Dermis microvascular lymphatic vessel endothelial cell (primary cell): Measurements from ENCODE around the gene INIP. TPM values are rescaled to one million over a fixed set of nuclear protein-coding genes. Genes with fewer than 3 reads are reported as not detected.

ENCODE experiments used
- DNase-seq, 2 donors: peaks; one replicate each; pipeline versions ENCODE4 v3.0.0 to v3.0.0-alpha.2; 2010; ENCODE audit warnings: low read depth in 2 of 2
- total RNA-seq: library from RNA; depleted of rRNA; stranded (reverse); fragments of >200 nt; gene quantifications from 2 replicates; pipeline ENCODE4 v1.2.1, GENCODE V29; 2014

Gene INIP, protein sequence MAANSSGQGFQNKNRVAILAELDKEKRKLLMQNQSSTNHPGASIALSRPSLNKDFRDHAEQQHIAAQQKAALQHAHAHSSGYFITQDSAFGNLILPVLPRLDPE
- total RNA-seq = 16.3 and 18.3 TPM in 2 replicates

DNA sequence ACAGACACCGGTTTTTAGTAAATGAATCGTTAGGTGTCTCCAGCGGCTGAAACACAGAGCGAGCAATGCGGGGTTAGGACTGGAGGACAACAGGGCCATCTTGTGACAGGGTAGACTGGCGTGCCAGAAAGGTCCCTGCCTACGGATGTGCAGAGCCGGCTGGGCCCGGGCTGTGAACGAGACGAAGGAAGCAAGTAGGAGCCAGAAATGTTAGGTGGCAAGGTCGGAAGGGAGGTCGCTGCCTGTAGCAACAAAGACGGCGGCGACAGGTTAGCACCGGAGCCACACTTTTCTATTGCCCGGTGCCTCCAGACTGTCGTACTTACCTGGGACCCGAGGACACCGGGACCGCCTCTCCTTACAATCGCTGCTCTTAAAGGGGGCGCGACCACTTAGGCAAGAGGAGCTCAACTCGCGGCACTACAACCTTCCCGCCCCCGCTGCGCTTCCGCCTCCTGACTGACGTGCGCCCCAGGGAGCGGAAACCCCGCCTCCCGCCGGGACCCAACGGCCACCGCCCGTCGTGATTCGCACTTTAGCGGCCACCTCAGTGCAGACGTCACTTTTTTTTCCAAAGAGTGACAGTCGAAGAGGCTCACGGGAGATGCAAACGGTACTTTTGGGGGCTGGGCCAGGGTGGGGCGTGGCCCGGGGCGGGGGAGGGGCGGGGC lies at the start of gene INIP:
Gene INIP, minus strand, starts transcription at position 457 of the 671 bp plus-strand sequence. CDS start 1,632 bp downstream, outside the sequence.
- DNase-seq = peak; percentile 93 to 97

DNA sequence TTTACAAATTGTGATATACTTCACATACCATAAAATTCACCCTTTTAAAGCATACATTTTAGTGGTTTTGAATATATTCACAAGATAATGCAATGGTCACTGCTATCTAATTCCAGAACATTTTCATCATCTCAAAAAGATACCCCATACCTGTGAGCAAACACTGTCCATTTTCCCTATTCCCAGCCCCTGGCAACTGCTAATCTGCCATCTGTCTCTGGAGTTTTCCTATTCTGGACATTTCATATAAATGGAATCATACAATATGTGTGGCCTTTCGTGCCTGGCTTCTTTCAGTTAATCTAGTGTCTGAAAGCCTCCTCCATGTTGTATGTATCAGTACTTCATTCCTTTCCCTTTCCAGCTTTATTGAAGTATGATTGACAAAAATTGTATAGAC lies 47.4 kb upstream of the INIP start:
- DNase-seq = no peak

- DNase-seq = no peak
Observed at GRCh38 chr9:112764837-112765236, 46.9 kb upstream of the INIP start.

GRCh38 chr9:112764344-112764743 lies 46.4 kb upstream of the INIP start:
- no peak for DNase-seq

DNA sequence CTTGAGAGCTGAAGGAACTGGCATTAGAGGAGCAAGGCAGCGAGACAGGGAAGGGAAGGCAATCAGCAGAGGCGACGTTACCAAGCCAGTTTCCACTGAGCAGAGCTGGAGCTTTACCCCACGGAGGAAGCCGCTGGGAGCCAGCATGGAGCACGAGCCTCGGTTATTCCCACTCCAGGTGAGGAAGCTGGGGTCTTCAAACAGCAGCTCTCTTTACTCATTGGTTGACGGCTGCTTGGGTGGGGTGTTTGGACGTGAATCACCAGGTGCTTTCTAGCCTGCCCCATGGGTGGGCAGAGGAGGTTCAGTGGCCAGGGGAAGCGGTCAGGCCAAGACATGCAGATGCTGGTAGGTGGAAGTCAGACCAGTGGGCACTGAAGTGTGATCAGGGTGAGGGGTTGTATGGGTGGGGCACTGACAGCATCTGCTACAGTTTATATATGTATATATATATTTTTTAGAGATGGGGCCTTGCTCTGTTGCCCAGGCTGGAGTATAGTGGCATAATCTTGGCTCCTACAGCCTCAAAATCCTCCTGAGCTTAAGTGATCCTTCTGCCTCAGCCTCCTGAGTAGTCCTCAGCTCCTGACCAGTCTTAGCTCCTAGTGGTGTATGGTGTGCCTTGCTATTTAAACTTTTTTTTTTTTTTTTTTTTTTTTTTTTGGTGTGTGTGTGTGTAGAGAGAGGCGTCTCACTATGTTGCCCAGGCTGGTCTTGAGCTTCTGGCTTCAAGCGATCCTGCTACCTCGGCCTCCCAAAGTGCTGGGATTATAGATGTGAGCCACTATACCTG lies 45.0 kb upstream of the INIP start:
- DNase-seq = no peak

DNA sequence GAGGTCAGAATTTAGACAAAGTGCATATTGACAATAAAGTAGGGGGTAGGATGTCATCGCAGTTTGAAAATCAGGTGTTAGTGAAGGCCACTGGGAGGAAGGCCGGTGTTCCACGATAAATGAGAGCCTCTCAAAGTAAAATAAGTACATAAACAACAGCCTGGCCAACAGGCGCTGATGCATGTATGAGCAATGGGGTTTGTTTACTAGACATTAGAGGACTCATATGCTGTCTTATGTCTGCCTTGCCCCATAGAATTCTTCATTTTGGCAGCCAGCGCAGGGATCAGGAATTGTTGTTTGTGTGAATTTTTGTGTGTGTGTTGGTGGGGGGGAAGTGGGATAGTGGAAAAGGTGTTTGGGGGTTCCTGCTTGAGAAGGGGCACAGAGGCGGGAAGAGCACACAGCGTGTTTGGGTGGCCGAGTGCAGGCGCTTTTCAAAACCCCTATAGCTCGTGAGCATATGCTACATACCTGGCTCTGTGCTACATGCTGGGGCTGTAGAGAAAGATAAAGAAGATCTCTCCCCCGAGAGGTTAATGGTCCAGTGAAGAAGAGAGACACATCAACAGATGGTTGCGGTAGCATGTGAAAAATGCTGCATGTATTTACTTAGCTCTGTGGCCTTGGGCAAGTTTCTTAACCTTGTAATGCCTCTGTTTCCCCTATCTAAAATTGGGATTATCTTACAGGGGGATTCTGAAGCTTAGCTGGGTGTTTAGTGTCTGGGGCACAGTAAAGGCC lies 44.2 kb upstream of the INIP start:
- no peak for DNase-seq

GRCh38 chr9:112760821-112761220 lies 42.9 kb upstream of the INIP start:
- DNase-seq = no peak

- DNase-seq = no peak
Observed at GRCh38 chr9:112757940-112758339, 40.0 kb upstream of the INIP start.

GRCh38 chr9:112757282-112757883 lies 39.5 kb upstream of the INIP start:
- DNase-seq = no peak

DNA sequence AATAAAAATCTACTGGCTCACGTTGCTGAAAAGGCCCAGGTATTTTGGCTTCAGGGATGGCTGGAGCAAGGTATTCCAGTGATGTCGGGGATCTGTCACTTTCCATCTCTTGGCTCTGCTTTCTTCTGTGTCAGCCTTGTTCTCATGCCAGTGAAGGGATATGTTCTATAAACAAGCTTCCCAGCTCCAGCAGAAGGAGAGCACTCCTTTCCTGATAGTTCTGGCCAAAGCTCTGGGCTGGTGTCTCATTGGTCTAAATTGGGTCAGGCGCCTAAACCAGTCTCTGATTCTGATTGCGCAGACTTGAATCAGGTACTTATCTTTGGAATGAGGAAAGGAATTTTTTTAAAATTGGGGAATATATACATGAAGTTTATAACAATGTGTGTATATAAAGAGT lies 37.8 kb upstream of the INIP start:
- DNase-seq = no peak

GRCh38 chr9:112755016-112755427 lies 37.1 kb upstream of the INIP start:
- no peak for DNase-seq

DNA sequence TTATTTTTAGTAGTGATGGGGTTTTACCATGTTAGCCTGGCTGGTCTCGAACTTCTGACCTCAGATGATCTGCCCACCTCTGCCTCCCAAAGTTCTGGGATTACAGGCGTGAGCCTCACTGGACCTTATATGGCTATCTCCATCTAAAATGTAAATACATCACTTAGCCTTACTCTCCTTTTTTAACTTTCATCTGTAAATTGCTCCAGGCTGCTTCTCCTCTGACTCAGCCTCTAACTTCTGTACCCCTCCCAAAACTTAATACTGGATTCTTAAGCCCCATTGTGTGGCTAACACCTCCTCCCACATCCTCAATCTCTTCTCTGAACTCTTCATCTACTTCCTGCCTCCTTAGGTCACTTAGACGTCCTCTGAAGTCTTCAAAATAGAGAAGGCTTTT lies 36.7 kb upstream of the INIP start:
- no peak for DNase-seq

- no peak for DNase-seq
Observed at GRCh38 chr9:112753725-112754124, 35.8 kb upstream of the INIP start.

DNA sequence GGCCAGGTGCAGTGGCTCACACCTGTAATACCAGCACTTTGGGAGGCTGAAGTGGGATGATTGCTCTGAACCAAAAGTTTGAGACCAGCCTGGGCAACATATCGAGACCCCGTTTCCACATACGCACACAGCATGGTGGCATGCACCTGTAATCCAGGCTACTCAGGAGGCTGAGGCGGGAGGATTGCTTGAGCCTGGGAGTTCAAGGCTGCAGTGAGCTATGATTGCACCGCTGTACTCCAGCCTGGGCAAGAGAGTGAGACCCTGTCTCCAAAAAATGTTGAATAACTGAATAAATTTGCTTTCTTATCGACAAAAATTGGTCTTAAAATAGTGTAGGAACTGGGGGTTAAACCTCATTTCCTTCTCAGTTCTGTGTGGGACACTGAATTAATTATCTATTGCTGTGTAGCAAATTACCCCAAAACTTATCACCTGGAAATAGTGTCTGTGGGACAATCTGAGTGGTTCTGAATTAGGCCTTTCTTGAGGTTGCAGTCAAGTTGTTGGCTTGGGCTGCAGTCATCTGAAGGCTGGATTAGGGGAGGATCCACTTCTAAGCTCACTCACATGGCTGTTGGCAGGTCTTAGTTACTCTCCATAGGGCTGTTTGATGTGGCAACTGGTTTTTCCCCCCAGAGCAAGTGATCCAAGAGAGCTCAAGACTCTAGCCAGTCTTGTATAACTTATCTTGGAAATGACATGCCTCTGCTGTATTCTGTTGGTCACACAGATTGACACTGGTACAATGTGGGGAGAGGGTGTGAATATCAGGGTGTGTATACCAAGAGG lies 34.6 kb upstream of the INIP start:
- DNase-seq = no peak

DNA sequence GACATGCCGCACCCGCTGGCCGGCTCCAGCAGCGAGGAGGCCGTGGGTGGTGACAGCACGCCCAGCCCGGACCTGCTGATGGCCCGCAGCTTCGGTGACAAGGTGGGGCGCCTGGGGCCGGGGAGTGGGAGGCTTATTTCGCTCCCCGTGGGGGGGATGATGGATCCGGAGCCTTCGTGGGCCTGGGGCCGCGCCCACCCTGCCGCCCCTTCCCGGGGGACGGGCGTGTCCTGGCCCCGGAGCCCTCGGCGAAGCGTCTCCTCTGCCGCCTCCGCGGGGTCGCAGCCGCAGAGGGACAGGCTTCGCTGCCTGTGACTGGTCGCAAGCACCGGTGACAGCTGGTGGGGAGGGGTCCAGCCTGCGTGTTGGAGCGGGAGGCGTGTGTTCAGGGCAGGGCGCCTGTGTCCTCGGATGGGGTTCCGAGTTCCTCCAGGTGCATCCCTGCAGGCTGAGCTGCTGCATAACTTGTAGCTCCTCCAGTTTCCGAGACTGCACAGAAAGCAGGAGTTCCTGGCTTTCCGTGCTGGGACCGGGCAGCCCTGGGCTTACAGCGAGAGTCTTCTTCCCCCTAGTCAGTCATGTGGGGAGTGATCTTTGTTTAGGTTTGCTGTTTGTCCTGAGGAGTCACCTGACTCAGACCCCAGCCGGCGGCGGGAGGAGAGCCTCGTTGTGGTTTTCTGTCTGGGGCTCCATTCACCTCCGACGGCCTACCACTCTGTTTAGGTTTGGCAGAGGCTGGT lies 33.3 kb upstream of the INIP start:
- peak; percentile 5 to 57 for DNase-seq

DNA sequence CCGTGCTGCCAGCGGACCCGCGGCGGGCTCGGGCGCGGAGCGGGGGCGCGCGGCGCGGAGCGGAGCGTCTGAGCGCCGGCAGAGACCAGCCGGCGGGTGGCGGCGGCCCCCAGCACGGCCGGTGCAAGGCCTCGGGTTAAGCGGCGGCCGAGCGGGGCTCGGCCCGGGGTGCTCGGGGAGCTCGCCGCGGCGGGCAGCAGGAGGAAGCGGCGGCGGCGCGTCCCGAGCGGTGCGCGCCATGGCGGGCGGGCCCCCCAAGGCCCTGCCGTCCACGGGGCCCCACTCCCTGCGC lies 32.8 kb upstream of the INIP start:
- no peak for DNase-seq

DNA sequence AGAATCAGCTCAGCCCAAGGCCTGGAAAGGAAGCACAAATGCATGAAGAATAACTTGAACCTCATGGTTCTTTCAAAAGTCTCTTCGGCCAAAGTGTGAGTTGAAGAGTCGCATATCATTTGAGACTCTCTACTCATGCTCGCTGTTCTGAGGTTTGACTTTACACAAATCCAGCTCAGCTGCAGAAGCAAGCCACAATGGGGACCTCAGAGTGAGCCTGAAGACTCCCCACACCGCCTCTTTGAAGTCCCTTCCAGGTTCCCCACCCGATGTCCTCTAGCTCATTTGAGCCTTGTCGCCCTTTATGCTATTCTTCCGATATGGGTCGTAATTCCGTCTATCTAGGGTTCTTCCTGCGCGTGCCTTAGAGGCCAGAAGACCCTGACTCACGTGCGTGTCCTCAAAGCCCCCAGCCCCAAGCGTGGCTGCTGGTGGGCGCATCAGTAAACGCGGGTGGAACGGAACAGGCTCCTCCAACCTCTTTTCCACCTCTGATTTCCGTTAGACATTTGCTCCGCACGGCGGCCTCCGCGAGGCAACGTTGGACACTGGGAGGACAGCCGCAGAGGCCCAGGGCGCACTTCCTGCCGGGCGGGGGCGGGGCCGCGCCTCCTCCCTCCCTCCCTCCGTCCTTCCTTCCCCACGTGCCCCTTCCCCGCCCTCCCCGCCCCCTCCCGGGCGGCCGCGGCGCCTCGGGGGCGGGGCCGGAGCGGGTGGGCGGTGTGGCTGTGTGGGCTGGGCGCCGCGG lies 32.3 kb upstream of the INIP start, which contains the start of gene SNX30:
Gene SNX30, plus strand, starts transcription at position 745 of the 748 bp plus-strand sequence. CDS start 242 bp downstream, outside the sequence.
- peak; percentile 65 to 87 for DNase-seq

- DNase-seq = no peak
Observed at GRCh38 chr9:112747094-112747493, 29.2 kb upstream of the INIP start.

GRCh38 chr9:112744177-112744576 lies 26.3 kb upstream of the INIP start:
- DNase-seq = no peak
